Chondrocyte (in vitro differentiated cells): ENCODE data around the gene USP49. TPM values are rescaled to one million over a fixed set of nuclear protein-coding genes. Genes with fewer than 3 reads are reported as not detected.

Experiments used
- DNase-seq: peaks from one replicate; pipeline ENCODE4 v3.0.0; 2021; ENCODE audit warnings: mixed read lengths, low spot score
- H3K27ac Mint-ChIP-seq: one replicate; pipeline ENCODE4 v1.8.0; 2021; ENCODE audit warnings: mild to moderate bottlenecking, moderate library complexity, mixed read lengths; ENCODE audit not compliant: unreplicated experiment
- H3K27me3 Mint-ChIP-seq: 2 replicates; pipeline ENCODE4 v1.8.0; 2021; ENCODE audit warnings: low read depth, mixed read lengths
- H3K36me3 Mint-ChIP-seq: 2 replicates; pipeline ENCODE4 v1.8.0; 2021; ENCODE audit warnings: low read depth, mixed read lengths
- H3K4me1 Mint-ChIP-seq: 2 replicates; pipeline ENCODE4 v1.8.0; 2021; ENCODE audit warnings: low read depth, mild to moderate bottlenecking, mixed read lengths
- H3K4me3 Mint-ChIP-seq: one replicate; pipeline ENCODE4 v1.8.0; 2021; ENCODE audit warnings: mild to moderate bottlenecking, moderate library complexity, mixed read lengths; ENCODE audit not compliant: unreplicated experiment
- H3K9me3 Mint-ChIP-seq: 2 replicates; pipeline ENCODE4 v1.8.0; 2021; ENCODE audit warnings: low read depth, mixed read lengths
- total RNA-seq: library from RNA; stranded (reverse); gene quantifications from 3 replicates; pipeline ENCODE4 v1.2.1, GENCODE V29; 2021
- TF ChIP-seq, protein P1 (sequence below): fragments of 200-600 bp; sonication (generic); IDR thresholded peaks from 2 replicates; pipeline ENCODE4 v1.5.0; 2021; ENCODE audit warnings: antibody characterized with exemption, mild to moderate bottlenecking, moderate library complexity

USP49 gene
- total RNA-seq, 1 donor from 2014 or later, result 3.5 TPM

- H3K4me1 Mint-ChIP-seq, result no peaks in the 10 kb centered on the region
- DNase-seq, result no peak
- no peaks in the 10 kb centered on the region for H3K36me3 Mint-ChIP-seq
- no peaks in the 10 kb centered on the region for H3K9me3 Mint-ChIP-seq
- H3K4me3 Mint-ChIP-seq, result no peak overlapping the region
- H3K27ac Mint-ChIP-seq, result no peak overlapping the region
- peaks cover 6% of the 10 kb centered on the region for H3K27me3 Mint-ChIP-seq
- TF ChIP-seq, protein P1, sequence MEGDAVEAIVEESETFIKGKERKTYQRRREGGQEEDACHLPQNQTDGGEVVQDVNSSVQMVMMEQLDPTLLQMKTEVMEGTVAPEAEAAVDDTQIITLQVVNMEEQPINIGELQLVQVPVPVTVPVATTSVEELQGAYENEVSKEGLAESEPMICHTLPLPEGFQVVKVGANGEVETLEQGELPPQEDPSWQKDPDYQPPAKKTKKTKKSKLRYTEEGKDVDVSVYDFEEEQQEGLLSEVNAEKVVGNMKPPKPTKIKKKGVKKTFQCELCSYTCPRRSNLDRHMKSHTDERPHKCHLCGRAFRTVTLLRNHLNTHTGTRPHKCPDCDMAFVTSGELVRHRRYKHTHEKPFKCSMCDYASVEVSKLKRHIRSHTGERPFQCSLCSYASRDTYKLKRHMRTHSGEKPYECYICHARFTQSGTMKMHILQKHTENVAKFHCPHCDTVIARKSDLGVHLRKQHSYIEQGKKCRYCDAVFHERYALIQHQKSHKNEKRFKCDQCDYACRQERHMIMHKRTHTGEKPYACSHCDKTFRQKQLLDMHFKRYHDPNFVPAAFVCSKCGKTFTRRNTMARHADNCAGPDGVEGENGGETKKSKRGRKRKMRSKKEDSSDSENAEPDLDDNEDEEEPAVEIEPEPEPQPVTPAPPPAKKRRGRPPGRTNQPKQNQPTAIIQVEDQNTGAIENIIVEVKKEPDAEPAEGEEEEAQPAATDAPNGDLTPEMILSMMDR, result no peak
These were observed 147.1 kb downstream of the USP49 start for GRCh38 chr6:41748102-41748477.

DNA sequence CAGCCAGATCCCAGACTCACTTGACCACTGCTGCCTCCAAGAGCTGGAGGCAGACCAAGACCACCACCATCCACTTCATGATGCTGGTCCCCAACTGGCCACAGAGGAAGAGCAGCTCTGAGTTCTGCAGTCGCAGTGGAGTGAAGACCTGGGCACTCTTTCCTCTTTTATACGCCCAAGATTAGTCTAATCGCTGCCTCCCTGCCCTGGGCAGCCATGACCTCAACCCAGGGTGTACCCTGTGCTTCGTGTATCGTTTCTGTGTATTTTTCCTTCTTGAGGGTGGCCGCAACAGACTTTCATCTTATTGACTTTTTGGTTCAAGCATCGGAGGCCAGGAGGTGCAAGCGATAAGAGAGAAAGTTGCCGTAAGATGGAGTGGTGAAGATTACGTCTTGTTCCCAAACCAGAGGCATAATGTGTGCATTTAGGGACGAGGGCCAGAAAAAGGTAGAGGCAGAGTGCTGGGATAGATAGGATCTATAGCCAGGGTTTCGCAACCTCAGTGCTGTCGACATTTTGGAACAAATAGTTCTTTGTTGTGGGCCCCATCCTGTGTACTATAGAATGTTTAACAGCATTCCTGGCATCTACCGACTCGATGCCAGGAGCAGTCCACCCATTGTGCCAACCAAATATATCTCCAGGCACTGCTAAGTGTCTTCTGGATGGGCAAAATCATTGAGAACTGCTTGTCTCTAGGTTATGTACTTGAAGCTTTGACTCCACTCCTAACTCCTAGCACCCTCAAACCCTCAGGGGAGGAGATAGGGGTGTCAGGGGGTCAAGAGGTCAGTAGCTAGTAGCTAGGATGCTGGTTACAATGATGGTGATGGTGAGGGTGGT is 147.7 kb downstream of the USP49 start, which contains the start of gene PGC:
Gene PGC, minus strand, starts transcription at position 142 of the 846 bp plus-strand sequence. Its CDS starts 63 bp downstream, at position 79.
- Mint-ChIP-seq H3K27me3 (peaks cover 5% of the 10 kb centered on the region), H3K4me1 (no peaks in the 10 kb centered on the region), H3K4me3 (no peak within 1 kb of the TSS), H3K36me3 (no peaks in the 10 kb centered on the region), H3K9me3 (no peaks in the 10 kb centered on the region), H3K27ac (no peak within 1 kb of the TSS)
- TF ChIP-seq, protein P1, result no peak
- DNase-seq, result no peak

DNA sequence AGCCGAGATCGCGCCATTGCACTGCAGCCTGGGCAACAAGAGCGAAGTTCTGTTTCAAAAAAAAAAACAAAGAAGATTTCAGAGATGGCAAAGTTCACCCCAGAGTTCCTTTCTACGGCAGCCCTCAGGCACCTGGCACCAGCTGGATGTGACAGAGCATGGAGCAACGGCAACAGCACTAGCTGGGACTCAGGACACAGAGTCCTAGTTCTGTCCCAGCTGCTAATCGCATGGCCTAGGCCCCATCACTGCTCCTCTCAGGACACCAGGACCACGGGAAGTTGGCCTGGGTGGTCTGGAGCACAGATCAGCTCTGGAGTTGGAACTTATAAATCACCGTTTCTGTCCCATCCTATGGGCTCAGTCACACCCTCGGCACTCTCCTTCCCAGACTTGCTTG is 149.1 kb downstream of the USP49 start:
- no peaks in the 10 kb centered on the region for H3K4me1 Mint-ChIP-seq
- TF ChIP-seq, protein P1, result no peak
- no peak overlapping the region for H3K27ac Mint-ChIP-seq
- no peak for DNase-seq
- H3K9me3 Mint-ChIP-seq, result no peaks in the 10 kb centered on the region
- H3K4me3 Mint-ChIP-seq, result no peak overlapping the region
- H3K36me3 Mint-ChIP-seq, result no peaks in the 10 kb centered on the region
- H3K27me3 Mint-ChIP-seq, result peaks cover 5% of the 10 kb centered on the region

- Mint-ChIP-seq H3K27ac (no peak overlapping the region), H3K9me3 (no peaks in the 10 kb centered on the region), H3K27me3 (peaks cover 2% of the 10 kb centered on the region), H3K36me3 (no peaks in the 10 kb centered on the region), H3K4me1 (no peaks in the 10 kb centered on the region), H3K4me3 (no peak overlapping the region)
- TF ChIP-seq, protein P1, result no peak
- DNase-seq, result no peak
These were observed 150.9 kb downstream of the USP49 start for GRCh38 chr6:41744236-41744787.

- Mint-ChIP-seq H3K27me3 (peaks cover 2% of the 10 kb centered on the region), H3K9me3 (no peaks in the 10 kb centered on the region), H3K4me3 (no peak overlapping the region), H3K36me3 (no peaks in the 10 kb centered on the region), H3K4me1 (peaks cover 5% of the 10 kb centered on the region), H3K27ac (no peak overlapping the region)
- no peak for DNase-seq
- TF ChIP-seq, protein P1, result no peak
These were observed 151.6 kb downstream of the USP49 start for GRCh38 chr6:41743406-41744235.
